GM12878 (cell line): ENCODE results near the gene ADGRL4. TPM values are rescaled to one million over a fixed set of nuclear protein-coding genes. Genes with fewer than 3 reads are reported as not detected.

Source experiments
- ATAC-seq: fragments of 200-7000 bp; cut with Tn5 transposase; 3 replicates; pipeline ENCODE4 v1.9.1; 2020; ENCODE audit warnings: mild to moderate bottlenecking, moderate library complexity
- BruUV-seq: library from RNA; stranded (reverse); fragments of 400-500 nt; replicated peaks from 2 replicates; lab custom pipeline; 2021; lab: Mats Ljungman, UMichigan
- CTCF ChIA-PET: fragments of 300-600 bp; sonication (Branson Sonifier 250); formaldehyde crosslinking; extraction: SDS; loops from one replicate; lab custom pipeline; 2021; ENCODE audit warnings: inconsistent platforms; lab: Yijun Ruan, JAX
- POLR2A ChIA-PET: fragments of 350-600 bp; formaldehyde crosslinking; extraction: SDS; loops from one replicate; lab custom pipeline; 2021; ENCODE audit warnings: inconsistent platforms; lab: Charles Lee
- RAD21 ChIA-PET: fragments of 300-600 bp; sonication (Branson Sonifier 250); formaldehyde crosslinking; loops from one replicate; lab custom pipeline; 2023; ENCODE audit warnings: antibody characterized with exemption; ENCODE audit not compliant: unreplicated experiment; lab: Charles Lee
- SMC1A ChIA-PET: fragments of 300-600 bp; sonication (Branson Sonifier 250); formaldehyde crosslinking; loops from one replicate; lab custom pipeline; 2023; ENCODE audit not compliant: unreplicated experiment, uncharacterized antibody; lab: Charles Lee
- DNase-seq: peaks from one replicate; pipeline ENCODE4 v3.0.0-alpha.2; 2011; ENCODE audit warnings: low read depth, low spot score
- FAIRE-seq: peaks from 3 replicates; lab custom pipeline; 2011; peaks lifted over from hg19 to GRCh38; lab: Jason Lieb, UNC
- H2AFZ ChIP-seq: 2 replicates; pipeline ENCODE4 v1.6.0; 2011; ENCODE audit warnings: low read depth, low read length, control low read depth; ENCODE audit not compliant: control insufficient read depth
- H3K27ac ChIP-seq: 2 replicates; pipeline ENCODE4 v1.5.1; 2011; ENCODE audit warnings: control low read depth; ENCODE audit not compliant: control insufficient read depth, insufficient read depth
- H3K27me3 ChIP-seq, 2 experiments: replicated peaks in 1 of 2; 2 replicates each; pipeline versions ENCODE4 v1.6.0 to v1.6.1; 2011; ENCODE audit warnings: low read length in 1 of 2; ENCODE audit not compliant: control insufficient read depth in 2 of 2, insufficient read depth in 2 of 2
- H3K36me3 ChIP-seq, 2 experiments: 2 replicates each; pipeline ENCODE4 v1.5.1; 2011; ENCODE audit warnings: low read length in 1 of 2; ENCODE audit not compliant: control insufficient read depth in 2 of 2, insufficient read depth in 2 of 2
- H3K4me1 ChIP-seq: 2 replicates; pipeline ENCODE4 v1.6.1; 2011; ENCODE audit warnings: mild to moderate bottlenecking, low read length, moderate library complexity, mixed read lengths; ENCODE audit not compliant: control insufficient read depth, insufficient read depth
- H3K4me2 ChIP-seq: 2 replicates; pipeline ENCODE4 v1.6.0; 2011; ENCODE audit warnings: control low read depth; ENCODE audit not compliant: control insufficient read depth, insufficient read depth
- H3K4me3 ChIP-seq: fragments of 200-600 bp; sonication (generic); 2 replicates; pipeline ENCODE4 v1.5.1; 2016
- H3K79me2 ChIP-seq: 2 replicates; pipeline ENCODE4 v1.6.0; 2011; ENCODE audit warnings: low read length; ENCODE audit not compliant: control insufficient read depth, insufficient read depth
- H3K9ac ChIP-seq: 2 replicates; pipeline ENCODE4 v1.8.0; 2011; ENCODE audit warnings: low read length, control low read depth, mixed read lengths; ENCODE audit not compliant: control insufficient read depth, insufficient read depth
- H3K9me3 ChIP-seq: replicated peaks from 3 replicates; pipeline ENCODE4 v1.5.1; 2011; ENCODE audit warnings: mild to moderate bottlenecking, low read length; ENCODE audit not compliant: control insufficient read depth, insufficient read depth
- H4K20me1 ChIP-seq: 2 replicates; pipeline ENCODE4 v1.6.0; 2011; ENCODE audit not compliant: control insufficient read depth, insufficient read depth
- ATF3 ChIP-seq: IDR thresholded peaks from 2 replicates; pipeline ENCODE4 v1.6.1; 2011; ENCODE audit warnings: low read depth, mild to moderate bottlenecking, low read length, moderate library complexity, borderline replicate concordance; ENCODE audit errors: extremely low read depth
- E2F4 ChIP-seq: IDR thresholded peaks from 2 replicates; pipeline ENCODE4 v1.6.1; 2012; ENCODE audit warnings: low read depth, low read length, improper control_type of control experiment
- GABPA ChIP-seq: IDR thresholded peaks from 2 replicates; pipeline ENCODE4 v1.6.1; 2014; ENCODE audit warnings: antibody characterized with exemption, low read depth, mild to moderate bottlenecking, inconsistent platforms
- GATAD2B ChIP-seq: fragments of 450-650 bp; conservative IDR thresholded peaks from 2 replicates; pipeline ENCODE4 v1.6.1; 2017; ENCODE audit warnings: low read depth, mild to moderate bottlenecking, moderate library complexity
- LARP7 ChIP-seq: fragments of 450-650 bp; IDR thresholded peaks from 2 replicates; pipeline ENCODE4 v1.6.1; 2017; ENCODE audit warnings: mild to moderate bottlenecking
- MTA3 ChIP-seq: IDR thresholded peaks from 2 replicates; pipeline ENCODE4 v1.6.1; 2012; ENCODE audit warnings: low read length, inconsistent platforms, borderline replicate concordance
- NBN ChIP-seq: fragments of 450-650 bp; IDR thresholded peaks from 2 replicates; pipeline ENCODE4 v1.6.1; 2016
- NFYA ChIP-seq: IDR thresholded peaks from 2 replicates; pipeline ENCODE4 v1.6.1; 2011; ENCODE audit warnings: low read depth, mild to moderate bottlenecking, low read length, improper control_type of control experiment, borderline replicate concordance
- RELB ChIP-seq: fragments of 450-650 bp; IDR thresholded peaks from 2 replicates; pipeline ENCODE4 v1.6.1; 2017; ENCODE audit warnings: low read depth, mild to moderate bottlenecking, moderate library complexity
- SMAD5 ChIP-seq: IDR thresholded peaks from 2 replicates; pipeline ENCODE4 v1.6.1; 2016; ENCODE audit warnings: antibody characterized with exemption, low read depth
- SREBF2 ChIP-seq: IDR thresholded peaks from 2 replicates; pipeline ENCODE4 v1.6.1; 2012; ENCODE audit warnings: mild to moderate bottlenecking, low read length
- USF2 ChIP-seq: IDR thresholded peaks from 2 replicates; pipeline ENCODE4 v1.6.1; 2011; ENCODE audit warnings: low read depth, low read length, improper control_type of control experiment, borderline replicate concordance
- ZNF622 ChIP-seq: fragments of 450-650 bp; IDR thresholded peaks from 2 replicates; pipeline ENCODE4 v1.6.1; 2017; ENCODE audit warnings: mild to moderate bottlenecking, inconsistent platforms
- WGBS: methylation state at CpG from one replicate; pipeline ENCODE4 v1.1.6; 2016; ENCODE audit warnings: low lambda C conversion rate; ENCODE audit not compliant: insufficient replicate concordance, insufficient coverage; ENCODE audit errors: missing lambda C conversion rate; 5-methylcytosine and 5-hydroxymethylcytosine counted together
- in situ Hi-C: fragments of 300-500 bp; cut with MboI; formaldehyde crosslinking; loops from 9 replicates; pipeline ENCODE4 v1.14.3; 2018; ENCODE audit warnings: mixed read lengths
- intact Hi-C: fragments of 100-400 bp; cut with micrococcal nuclease; formaldehyde crosslinking; loops from one replicate; pipeline ENCODE4 v1.14.2; 2022; ENCODE audit not compliant: unreplicated experiment
- polyA plus RNA-seq, 11 experiments: library from polyadenylated mRNA; depleted of rRNA in 4 of 11; unstranded in 6 of 11; stranded (reverse) in 5 of 11; fragments of >200 nt; fragmentation: Nextera tagmentation in 4 of 11; fragmentation: Illumina TruSeq in 1 of 11; extraction: Ambion mirVana in 4 of 11; extraction: Trizol in 1 of 11; gene quantifications; 1 replicate in 1 of 11; 2 replicates in 10 of 11; pipeline versions ENCODE4 v1.2.1 to v1.2.3, GENCODE V29; 2011 to 2016; ENCODE audit warnings: inconsistent platforms in 2 of 11, missing spikeins in 2 of 11, low read depth in 1 of 11
- total RNA-seq, 4 experiments: library from RNA; depleted of rRNA in 3 of 4; stranded (reverse); fragments of >200 nt in 3 of 4; fragmentation: Illumina TruSeq in 1 of 4; extraction: Trizol in 1 of 4; gene quantifications; 2 replicates each; pipeline versions ENCODE4 v1.2.1 to v1.2.3, GENCODE V29; 2013 to 2021

The ADGRL4 gene
- total and polyA plus RNA-seq, 10 of the 15 experiments (the other 5 are each of a cell fraction or from before 2014, with no cell fraction given): not detected

GRCh38 chr1:78949227-78949626 is 57.3 kb downstream of the ADGRL4 start:
- SMC1A ChIA-PET: no interaction called here
- FAIRE-seq (no peak), DNase-seq (no peak), ATAC-seq (no peak)
- no peak overlapping the region for H3K27ac ChIP-seq
- TF ChIP-seq ATF3 (no peak), USF2 (no peak), RELB (no peak), SREBF2 (no peak), LARP7 (no peak), NFYA (no peak), GABPA (no peak), MTA3 (no peak), ZNF622 (no peak), E2F4 (no peak), GATAD2B (no peak), NBN (no peak), SMAD5 (no peak)
- no peak overlapping the region for H3K9ac ChIP-seq
- in situ Hi-C loops: no loop called here
- POLR2A ChIA-PET: no interaction called here
- H4K20me1 ChIP-seq: no peaks in the 10 kb centered on the region
- intact Hi-C loops: no loop called here
- BruUV-seq: no TSS peak
- no peak overlapping the region for H3K4me2 ChIP-seq
- no peaks in the 10 kb centered on the region for H3K4me1 ChIP-seq
- no peaks in the 10 kb centered on the region for H3K27me3 ChIP-seq
- WGBS: 46% methylated on average over 2 of the region's 2 CpGs
- H3K4me3 ChIP-seq: no peak overlapping the region
- RAD21 ChIA-PET: no interaction called here
- H3K36me3 ChIP-seq: no peaks in the 10 kb centered on the region
- no peaks in the 10 kb centered on the region for H3K79me2 ChIP-seq
- H2AFZ ChIP-seq: no peak overlapping the region
- H3K9me3 ChIP-seq: no peaks in the 10 kb centered on the region
- CTCF ChIA-PET: no interaction called here
